ENCODE data around the gene EN2. TPM values are rescaled to one million over a fixed set of nuclear protein-coding genes. Genes with fewer than 3 reads are reported as not detected.

The EN2 gene
- total and polyA plus RNA-seq, 2 of the 13 experiments (the other 11 are each of a cell fraction or from before 2014, with no cell fraction given), result not detected

DNA sequence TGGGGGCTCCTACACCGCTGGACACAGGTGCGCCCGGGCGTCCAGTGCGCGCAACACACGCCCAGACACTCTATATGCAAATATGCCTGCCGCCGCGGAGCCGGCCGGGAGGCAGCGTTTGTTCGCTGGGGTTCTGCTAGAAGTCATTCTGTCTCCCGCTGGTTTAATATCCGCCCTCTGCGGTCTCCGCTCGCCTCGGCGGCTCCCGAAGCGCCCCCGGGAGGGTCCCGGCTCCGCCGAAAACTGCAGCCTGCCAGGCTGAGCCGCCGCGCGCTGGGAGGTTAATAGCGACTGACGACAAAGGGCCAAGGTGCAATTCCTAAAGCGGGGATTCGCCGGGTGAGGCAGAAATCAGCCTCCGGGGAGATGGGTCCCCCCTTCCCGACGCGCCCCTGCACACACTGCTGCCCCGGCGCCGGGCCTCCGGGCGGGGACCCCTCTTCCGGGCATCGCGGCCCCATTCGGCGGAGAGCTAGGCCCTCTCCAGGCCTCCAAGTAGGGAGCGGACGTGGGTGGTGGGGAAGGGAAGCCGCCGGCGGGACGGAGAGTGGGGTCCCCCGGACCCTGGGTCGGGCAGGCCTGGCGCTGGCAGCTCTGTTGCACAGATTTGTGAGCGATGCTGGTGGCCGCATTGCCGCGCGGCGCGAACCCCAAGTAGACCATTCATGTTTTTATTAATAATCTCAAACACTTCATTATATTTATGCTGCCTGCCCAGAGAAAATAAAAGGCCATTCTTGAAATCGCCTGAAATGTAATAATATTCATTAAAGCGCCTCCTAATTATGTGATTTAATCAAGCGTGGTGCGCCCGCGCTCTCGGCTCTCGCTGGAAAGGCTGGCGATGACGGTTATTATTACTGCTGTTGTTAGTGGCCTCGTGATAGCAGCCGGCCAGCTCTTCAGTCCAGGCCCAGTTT is 9.1 kb downstream of the EN2 start:
- ChIA-PET CTCF (ENCODE audit: low intra/inter-chr PET ratio, low total read pairs) (no interaction called here), POLR2A (no interaction called here)
- TF ChIP-seq SNAPC2 (CRISPR knock-in tag; IDR thresholded peaks at IDR 0.05) (0 out of 2 replicates have a peak, but pooled peaks have one; percentile 44), ZSCAN25 (CRISPR knock-in tag; IDR thresholded peaks at IDR 0.05) (0 out of 2 replicates have a peak, but pooled peaks have one; percentile 38), EZH2 (conservative IDR thresholded peaks at IDR 0.05; ENCODE audit: low read depth, low read length) (0 out of 2 replicates have a peak, but pooled peaks have one; percentile 70), HNRNPLL (IDR thresholded peaks at IDR 0.05; ENCODE audit: low read depth, low read length, poor library complexity, severe bottlenecking) (peak; percentile 24), ZNF143 (CRISPR knock-in tag; IDR thresholded peaks at IDR 0.05) (peak; percentile 47; the same call in 1 of the 2 replicates), ZNF678 (CRISPR knock-in tag; IDR thresholded peaks at IDR 0.05) (no peak)
- TF ChIP-seq, protein P1, sequence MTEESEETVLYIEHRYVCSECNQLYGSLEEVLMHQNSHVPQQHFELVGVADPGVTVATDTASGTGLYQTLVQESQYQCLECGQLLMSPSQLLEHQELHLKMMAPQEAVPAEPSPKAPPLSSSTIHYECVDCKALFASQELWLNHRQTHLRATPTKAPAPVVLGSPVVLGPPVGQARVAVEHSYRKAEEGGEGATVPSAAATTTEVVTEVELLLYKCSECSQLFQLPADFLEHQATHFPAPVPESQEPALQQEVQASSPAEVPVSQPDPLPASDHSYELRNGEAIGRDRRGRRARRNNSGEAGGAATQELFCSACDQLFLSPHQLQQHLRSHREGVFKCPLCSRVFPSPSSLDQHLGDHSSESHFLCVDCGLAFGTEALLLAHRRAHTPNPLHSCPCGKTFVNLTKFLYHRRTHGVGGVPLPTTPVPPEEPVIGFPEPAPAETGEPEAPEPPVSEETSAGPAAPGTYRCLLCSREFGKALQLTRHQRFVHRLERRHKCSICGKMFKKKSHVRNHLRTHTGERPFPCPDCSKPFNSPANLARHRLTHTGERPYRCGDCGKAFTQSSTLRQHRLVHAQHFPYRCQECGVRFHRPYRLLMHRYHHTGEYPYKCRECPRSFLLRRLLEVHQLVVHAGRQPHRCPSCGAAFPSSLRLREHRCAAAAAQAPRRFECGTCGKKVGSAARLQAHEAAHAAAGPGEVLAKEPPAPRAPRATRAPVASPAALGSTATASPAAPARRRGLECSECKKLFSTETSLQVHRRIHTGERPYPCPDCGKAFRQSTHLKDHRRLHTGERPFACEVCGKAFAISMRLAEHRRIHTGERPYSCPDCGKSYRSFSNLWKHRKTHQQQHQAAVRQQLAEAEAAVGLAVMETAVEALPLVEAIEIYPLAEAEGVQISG (CRISPR knock-in tag; IDR thresholded peaks at IDR 0.05), result no peak
- Histone ChIP-seq H3K9me3 (ENCODE audit: low read length) (no peaks in the 10 kb centered on the region), H3K27me3 (ENCODE audit: control insufficient read depth in 1 of 2, insufficient read depth in 2 of 2, low read length in 2 of 2) (peaks cover 20 to 89% of the 10 kb centered on the region in 2 experiments), H3K4me2 (ENCODE audit: low read depth, low read length) (peak overlapping the region; percentile 56), H4K20me1 (ENCODE audit: insufficient read depth, low read length) (peaks cover 4% of the 10 kb centered on the region; the same call in 1 of the 2 replicates), H3K4me1 (ENCODE audit: insufficient read depth, low read length) (no peaks in the 10 kb centered on the region), H3K9ac (ENCODE audit: insufficient read depth, low read depth, low read length) (no peak overlapping the region), H3K27ac (ENCODE audit: extremely low read length, insufficient read depth, low read length) (no peak overlapping the region), H3K4me3 (replicated peaks in 1 of 3; ENCODE audit: insufficient read depth in 1 of 3, low read depth in 2 of 3, low read length in 3 of 3) (peak overlapping the region in 2 of 3 experiments; percentile 37 to 55; a peak in 3 of 6 replicates), H3K79me2 (ENCODE audit: insufficient read depth, low read length) (no peaks in the 10 kb centered on the region), H3K36me3 (replicated peaks in 1 of 2; ENCODE audit: control insufficient read depth in 1 of 2, insufficient read depth in 2 of 2, low read length in 2 of 2) (no peaks in the 10 kb centered on the region), H2AFZ (ENCODE audit: low read length) (no peak overlapping the region)
- no TSS peak for BruUV-seq (replicated peaks)
- FAIRE-seq, result no peak
- in situ Hi-C loops (cut with HindIII; ENCODE audit: extremely low pct_ligation_motif_present, low pct_unique_long_range_greater_than_20kb) (no loop called here), intact Hi-C loops (cut with micrococcal nuclease; ENCODE audit: unreplicated experiment) (no loop called here)
- peak; percentile 5 for DNase-seq (ENCODE audit: low spot score)
- ATAC-seq, result peak; percentile 85
- 45% methylated on average over 31 of the region's 78 CpGs for WGBS (ENCODE audit: low lambda C conversion rate)

Measured in HepG2 (cell line).